Progenitor cell of endocrine pancreas (in vitro differentiated cells): ENCODE results near the gene CA10. TPM values are rescaled to one million over a fixed set of nuclear protein-coding genes. Genes with fewer than 3 reads are reported as not detected.

ENCODE experiments used
- DNase-seq: peaks from one replicate; pipeline ENCODE4 v3.0.0; 2021; ENCODE audit warnings: low spot score; ENCODE audit not compliant: unreplicated experiment
- H3K27ac Mint-ChIP-seq: 2 replicates; pipeline ENCODE4 v1.8.0; 2021; ENCODE audit warnings: mild to moderate bottlenecking, moderate library complexity, mixed read lengths
- H3K27me3 Mint-ChIP-seq: 2 replicates; pipeline ENCODE4 v1.8.0; 2021; ENCODE audit warnings: mixed read lengths
- H3K36me3 Mint-ChIP-seq: 2 replicates; pipeline ENCODE4 v1.8.0; 2022; ENCODE audit warnings: mixed read lengths; ENCODE audit not compliant: insufficient read depth
- H3K4me1 Mint-ChIP-seq: 2 replicates; pipeline ENCODE4 v1.8.0; 2021; ENCODE audit warnings: low read depth, mixed read lengths
- H3K4me3 Mint-ChIP-seq: 2 replicates; pipeline ENCODE4 v1.8.0; 2021; ENCODE audit warnings: low read depth, mild to moderate bottlenecking, moderate library complexity, mixed read lengths
- H3K9me3 Mint-ChIP-seq: 2 replicates; pipeline ENCODE4 v1.8.0; 2021; ENCODE audit warnings: low read depth, mixed read lengths
- total RNA-seq: library from RNA; stranded (reverse); gene quantifications from 2 replicates; pipeline ENCODE4 v1.2.1, GENCODE V29; 2021
- TF ChIP-seq, protein P1 (sequence below): fragments of 200-600 bp; sonication (generic); IDR thresholded peaks from one replicate; pipeline ENCODE4 v1.5.0; 2021; ENCODE audit warnings: antibody characterized with exemption, mild to moderate bottlenecking; ENCODE audit not compliant: unreplicated experiment

CA10 gene
- total RNA-seq, 1 donor from 2014 or later: 0.53 TPM

DNA sequence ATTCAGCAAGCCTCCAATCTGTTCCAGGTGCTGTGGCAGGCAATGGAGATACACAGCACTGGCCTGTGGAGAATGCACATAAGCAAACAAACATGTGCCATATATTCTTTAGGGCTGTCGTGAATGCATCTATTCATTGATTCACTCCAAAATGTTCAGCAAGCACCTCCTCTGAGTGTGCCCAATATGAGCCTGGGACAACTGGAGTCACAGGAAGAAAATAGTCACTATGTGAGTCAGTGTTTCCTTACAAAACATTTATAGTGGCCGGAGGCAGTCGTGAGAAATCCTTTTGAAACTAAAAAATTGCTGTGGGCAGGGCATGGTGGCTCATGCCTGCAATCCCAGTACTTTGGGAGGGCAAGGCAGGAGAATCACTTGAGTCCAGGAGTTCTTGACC, 310.1 kb downstream of the CA10 start:
- H3K27ac Mint-ChIP-seq: no peak overlapping the region
- H3K36me3 Mint-ChIP-seq: no peaks in the 10 kb centered on the region
- peaks cover 8% of the 10 kb centered on the region for H3K4me1 Mint-ChIP-seq
- no peak for DNase-seq
- no peak overlapping the region for H3K4me3 Mint-ChIP-seq
- H3K9me3 Mint-ChIP-seq: no peaks in the 10 kb centered on the region
- TF ChIP-seq, protein P1, sequence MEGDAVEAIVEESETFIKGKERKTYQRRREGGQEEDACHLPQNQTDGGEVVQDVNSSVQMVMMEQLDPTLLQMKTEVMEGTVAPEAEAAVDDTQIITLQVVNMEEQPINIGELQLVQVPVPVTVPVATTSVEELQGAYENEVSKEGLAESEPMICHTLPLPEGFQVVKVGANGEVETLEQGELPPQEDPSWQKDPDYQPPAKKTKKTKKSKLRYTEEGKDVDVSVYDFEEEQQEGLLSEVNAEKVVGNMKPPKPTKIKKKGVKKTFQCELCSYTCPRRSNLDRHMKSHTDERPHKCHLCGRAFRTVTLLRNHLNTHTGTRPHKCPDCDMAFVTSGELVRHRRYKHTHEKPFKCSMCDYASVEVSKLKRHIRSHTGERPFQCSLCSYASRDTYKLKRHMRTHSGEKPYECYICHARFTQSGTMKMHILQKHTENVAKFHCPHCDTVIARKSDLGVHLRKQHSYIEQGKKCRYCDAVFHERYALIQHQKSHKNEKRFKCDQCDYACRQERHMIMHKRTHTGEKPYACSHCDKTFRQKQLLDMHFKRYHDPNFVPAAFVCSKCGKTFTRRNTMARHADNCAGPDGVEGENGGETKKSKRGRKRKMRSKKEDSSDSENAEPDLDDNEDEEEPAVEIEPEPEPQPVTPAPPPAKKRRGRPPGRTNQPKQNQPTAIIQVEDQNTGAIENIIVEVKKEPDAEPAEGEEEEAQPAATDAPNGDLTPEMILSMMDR: no peak
- H3K27me3 Mint-ChIP-seq: peaks cover 4% of the 10 kb centered on the region

DNA sequence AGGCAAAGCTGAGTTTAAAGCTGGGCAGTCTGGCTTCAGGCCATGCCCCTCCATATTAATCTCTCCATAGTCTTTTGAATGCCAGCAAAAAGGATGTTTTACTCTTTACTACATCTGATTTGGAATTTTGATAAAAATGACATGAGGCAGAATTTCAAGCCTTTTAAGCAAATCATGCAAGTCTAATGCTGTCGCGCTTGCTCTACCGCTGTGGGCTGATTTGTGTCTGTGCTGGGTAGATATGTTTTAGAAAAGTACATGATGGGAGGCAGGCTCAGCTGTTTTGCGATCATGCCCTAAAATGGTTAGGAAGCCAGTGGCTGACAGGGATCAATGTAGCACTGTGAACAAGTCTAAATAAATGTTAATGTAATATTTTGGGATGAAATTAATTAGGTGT, 311.9 kb downstream of the CA10 start:
- no peak overlapping the region for H3K4me3 Mint-ChIP-seq
- H3K27me3 Mint-ChIP-seq: peaks cover 6% of the 10 kb centered on the region
- no peaks in the 10 kb centered on the region for H3K36me3 Mint-ChIP-seq
- no peaks in the 10 kb centered on the region for H3K4me1 Mint-ChIP-seq
- no peak overlapping the region for H3K27ac Mint-ChIP-seq
- no peaks in the 10 kb centered on the region for H3K9me3 Mint-ChIP-seq
- TF ChIP-seq, protein P1: no peak
- no peak for DNase-seq

DNA sequence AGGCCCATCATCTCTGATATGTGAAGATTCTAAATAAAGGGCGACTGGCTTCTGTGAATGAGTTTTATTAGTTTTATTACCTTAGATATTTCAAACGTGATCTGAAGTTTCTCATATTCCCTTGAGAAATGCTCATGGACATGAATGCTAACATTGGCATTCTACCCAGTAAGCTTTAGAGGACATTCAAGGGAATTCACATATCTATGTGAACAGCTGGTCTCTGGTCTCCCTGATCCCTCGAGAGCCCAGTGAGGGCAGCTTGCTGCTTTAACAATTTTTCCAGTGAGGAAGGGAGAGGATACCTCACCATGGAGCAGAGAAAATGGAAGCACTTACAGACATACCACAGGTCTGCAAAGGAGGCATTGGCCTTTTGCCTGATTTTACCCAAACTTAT, 312.7 kb downstream of the CA10 start:
- TF ChIP-seq, protein P1: no peak

DNA sequence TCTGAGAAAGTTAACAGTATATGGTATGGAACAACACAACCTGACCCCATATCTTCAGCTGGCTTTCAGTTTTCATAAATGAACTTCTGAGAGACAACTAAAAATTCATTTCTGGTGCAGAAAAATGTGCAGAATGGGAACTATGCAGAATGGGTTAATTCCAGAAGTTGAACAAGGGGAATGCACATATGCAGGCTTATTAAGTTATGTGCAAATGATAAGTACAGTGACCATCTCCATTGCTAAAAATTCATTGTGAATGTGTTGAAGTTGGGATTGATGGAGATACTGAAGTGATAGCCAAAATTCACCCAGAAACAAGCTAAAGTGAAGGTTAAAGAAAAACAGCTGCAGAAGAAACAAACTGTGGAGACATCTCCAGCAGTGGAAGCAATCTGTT, 315.8 kb downstream of the CA10 start:
- H3K27ac Mint-ChIP-seq: no peak overlapping the region

More for the DNA sequence above, 312.7 kb downstream of the CA10 start:
- no peaks in the 10 kb centered on the region for H3K9me3 Mint-ChIP-seq
- no peaks in the 10 kb centered on the region for H3K36me3 Mint-ChIP-seq
- H3K27me3 Mint-ChIP-seq: peaks cover 6% of the 10 kb centered on the region
- H3K4me1 Mint-ChIP-seq: no peaks in the 10 kb centered on the region
- no peak for DNase-seq
- no peak overlapping the region for H3K27ac Mint-ChIP-seq
- no peak overlapping the region for H3K4me3 Mint-ChIP-seq

DNA sequence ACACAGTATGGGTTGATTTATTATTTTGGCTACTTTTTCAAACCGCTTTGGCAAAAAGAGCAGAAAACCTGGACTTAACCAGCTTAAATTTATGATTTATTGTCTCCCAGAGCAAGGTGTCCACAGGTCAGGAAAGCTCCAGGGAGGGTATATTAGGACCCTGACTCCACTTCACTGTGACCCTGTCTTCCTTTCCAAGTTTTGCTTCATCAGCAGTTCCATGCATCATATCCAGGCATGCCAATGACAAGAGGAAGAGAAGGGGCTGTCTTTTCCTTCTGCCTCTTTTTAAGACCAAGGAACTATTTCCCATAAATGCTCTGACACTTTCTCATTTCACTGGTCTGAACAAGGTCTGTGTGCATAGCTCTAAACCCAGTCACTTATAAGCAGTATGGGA, 316.8 kb downstream of the CA10 start:
- H3K9me3 Mint-ChIP-seq: no peaks in the 10 kb centered on the region
- H3K4me3 Mint-ChIP-seq: no peak overlapping the region
- no peak for DNase-seq
- TF ChIP-seq, protein P1: no peak
- no peaks in the 10 kb centered on the region for H3K36me3 Mint-ChIP-seq
- H3K27me3 Mint-ChIP-seq: peaks cover 6% of the 10 kb centered on the region
- H3K4me1 Mint-ChIP-seq: no peaks in the 10 kb centered on the region
- H3K27ac Mint-ChIP-seq: no peak overlapping the region

More for the DNA sequence above, 315.8 kb downstream of the CA10 start:
- no peaks in the 10 kb centered on the region for H3K9me3 Mint-ChIP-seq
- no peak for DNase-seq
- H3K4me3 Mint-ChIP-seq: no peak overlapping the region
- H3K4me1 Mint-ChIP-seq: no peaks in the 10 kb centered on the region
- H3K36me3 Mint-ChIP-seq: no peaks in the 10 kb centered on the region
- TF ChIP-seq, protein P1: no peak
- H3K27me3 Mint-ChIP-seq: peaks cover 6% of the 10 kb centered on the region
